HL-60 (cell line): Measurements from ENCODE around the gene EIF5.

Experiments used
- TF ChIP-seq, protein P1 (sequence below): IDR thresholded peaks from one replicate; pipeline ENCODE4 v1.5.1; 2011; ENCODE audit warnings: low read length, control low read depth, inconsistent platforms; ENCODE audit not compliant: insufficient read depth
- TF ChIP-seq, protein P2 (sequence below): IDR thresholded peaks from 2 replicates; pipeline ENCODE4 v1.6.1; 2012; ENCODE audit warnings: low read depth; ENCODE audit not compliant: insufficient replicate concordance

- TF ChIP-seq, protein P1, sequence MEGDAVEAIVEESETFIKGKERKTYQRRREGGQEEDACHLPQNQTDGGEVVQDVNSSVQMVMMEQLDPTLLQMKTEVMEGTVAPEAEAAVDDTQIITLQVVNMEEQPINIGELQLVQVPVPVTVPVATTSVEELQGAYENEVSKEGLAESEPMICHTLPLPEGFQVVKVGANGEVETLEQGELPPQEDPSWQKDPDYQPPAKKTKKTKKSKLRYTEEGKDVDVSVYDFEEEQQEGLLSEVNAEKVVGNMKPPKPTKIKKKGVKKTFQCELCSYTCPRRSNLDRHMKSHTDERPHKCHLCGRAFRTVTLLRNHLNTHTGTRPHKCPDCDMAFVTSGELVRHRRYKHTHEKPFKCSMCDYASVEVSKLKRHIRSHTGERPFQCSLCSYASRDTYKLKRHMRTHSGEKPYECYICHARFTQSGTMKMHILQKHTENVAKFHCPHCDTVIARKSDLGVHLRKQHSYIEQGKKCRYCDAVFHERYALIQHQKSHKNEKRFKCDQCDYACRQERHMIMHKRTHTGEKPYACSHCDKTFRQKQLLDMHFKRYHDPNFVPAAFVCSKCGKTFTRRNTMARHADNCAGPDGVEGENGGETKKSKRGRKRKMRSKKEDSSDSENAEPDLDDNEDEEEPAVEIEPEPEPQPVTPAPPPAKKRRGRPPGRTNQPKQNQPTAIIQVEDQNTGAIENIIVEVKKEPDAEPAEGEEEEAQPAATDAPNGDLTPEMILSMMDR, result no peak
- TF ChIP-seq, protein P2, sequence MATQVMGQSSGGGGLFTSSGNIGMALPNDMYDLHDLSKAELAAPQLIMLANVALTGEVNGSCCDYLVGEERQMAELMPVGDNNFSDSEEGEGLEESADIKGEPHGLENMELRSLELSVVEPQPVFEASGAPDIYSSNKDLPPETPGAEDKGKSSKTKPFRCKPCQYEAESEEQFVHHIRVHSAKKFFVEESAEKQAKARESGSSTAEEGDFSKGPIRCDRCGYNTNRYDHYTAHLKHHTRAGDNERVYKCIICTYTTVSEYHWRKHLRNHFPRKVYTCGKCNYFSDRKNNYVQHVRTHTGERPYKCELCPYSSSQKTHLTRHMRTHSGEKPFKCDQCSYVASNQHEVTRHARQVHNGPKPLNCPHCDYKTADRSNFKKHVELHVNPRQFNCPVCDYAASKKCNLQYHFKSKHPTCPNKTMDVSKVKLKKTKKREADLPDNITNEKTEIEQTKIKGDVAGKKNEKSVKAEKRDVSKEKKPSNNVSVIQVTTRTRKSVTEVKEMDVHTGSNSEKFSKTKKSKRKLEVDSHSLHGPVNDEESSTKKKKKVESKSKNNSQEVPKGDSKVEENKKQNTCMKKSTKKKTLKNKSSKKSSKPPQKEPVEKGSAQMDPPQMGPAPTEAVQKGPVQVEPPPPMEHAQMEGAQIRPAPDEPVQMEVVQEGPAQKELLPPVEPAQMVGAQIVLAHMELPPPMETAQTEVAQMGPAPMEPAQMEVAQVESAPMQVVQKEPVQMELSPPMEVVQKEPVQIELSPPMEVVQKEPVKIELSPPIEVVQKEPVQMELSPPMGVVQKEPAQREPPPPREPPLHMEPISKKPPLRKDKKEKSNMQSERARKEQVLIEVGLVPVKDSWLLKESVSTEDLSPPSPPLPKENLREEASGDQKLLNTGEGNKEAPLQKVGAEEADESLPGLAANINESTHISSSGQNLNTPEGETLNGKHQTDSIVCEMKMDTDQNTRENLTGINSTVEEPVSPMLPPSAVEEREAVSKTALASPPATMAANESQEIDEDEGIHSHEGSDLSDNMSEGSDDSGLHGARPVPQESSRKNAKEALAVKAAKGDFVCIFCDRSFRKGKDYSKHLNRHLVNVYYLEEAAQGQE, result no peak
These were observed 43.5 kb upstream of the EIF5 start for GRCh38 chr14:103290494-103290893.
